ENCODE measurements around the gene MAPK8IP3.
A peak's percentile ranks its signal among the peaks of the same experiment; 100 is the strongest.

Gene MAPK8IP3

GRCh38 chr16:1681032-1681431, 25.0 kb upstream of the MAPK8IP3 start:
- Histone ChIP-seq H3K27me3 (ENCODE audit: control insufficient read depth, insufficient read depth, low read length) (no peaks in the 10 kb centered on the region), H3K9ac (ENCODE audit: low read depth, low read length) (no peak overlapping the region), H3K36me3 (ENCODE audit: insufficient read depth, low read length) (peaks cover 28% of the 10 kb centered on the region), H3K4me1 (ENCODE audit: control insufficient read depth, insufficient read depth, low read length) (peaks cover 7% of the 10 kb centered on the region), H3K4me2 (ENCODE audit: low read length) (no peak overlapping the region), H3K4me3 (ENCODE audit: low read length) (no peak overlapping the region), H3K9me3 (replicated peaks; ENCODE audit: low read length) (no peaks in the 10 kb centered on the region)

GRCh38 chr16:1687427-1688316, 18.3 kb upstream of the MAPK8IP3 start:
- Histone ChIP-seq H3K9me3 (replicated peaks; ENCODE audit: low read length) (no peaks in the 10 kb centered on the region), H3K36me3 (ENCODE audit: insufficient read depth, low read length) (peaks cover 61% of the 10 kb centered on the region), H3K4me3 (ENCODE audit: low read length) (no peak overlapping the region), H3K4me1 (ENCODE audit: control insufficient read depth, insufficient read depth, low read length) (peaks cover 28% of the 10 kb centered on the region), H3K27me3 (ENCODE audit: control insufficient read depth, insufficient read depth, low read length) (no peaks in the 10 kb centered on the region), H3K9ac (ENCODE audit: low read depth, low read length) (no peak overlapping the region), H3K4me2 (ENCODE audit: low read length) (no peak overlapping the region)

- no peaks in the 10 kb centered on the region for H3K27me3 ChIP-seq (ENCODE audit: control insufficient read depth, insufficient read depth, low read length)
- H3K4me2 ChIP-seq (ENCODE audit: low read length), result no peak overlapping the region
- H3K9ac ChIP-seq (ENCODE audit: low read depth, low read length), result no peak overlapping the region
- peaks cover 28% of the 10 kb centered on the region for H3K4me1 ChIP-seq (ENCODE audit: control insufficient read depth, insufficient read depth, low read length)
- no peaks in the 10 kb centered on the region for H3K9me3 ChIP-seq (replicated peaks; ENCODE audit: low read length)
- H3K4me3 ChIP-seq (ENCODE audit: low read length), result no peak overlapping the region
- peaks cover 72% of the 10 kb centered on the region for H3K36me3 ChIP-seq (ENCODE audit: insufficient read depth, low read length)
Observed at GRCh38 chr16:1688807-1689560, 17.0 kb upstream of the MAPK8IP3 start.

- Histone ChIP-seq H3K4me3 (ENCODE audit: low read length) (no peak overlapping the region), H3K36me3 (ENCODE audit: insufficient read depth, low read length) (peaks cover 75% of the 10 kb centered on the region), H3K4me2 (ENCODE audit: low read length) (no peak overlapping the region), H3K27me3 (ENCODE audit: control insufficient read depth, insufficient read depth, low read length) (no peaks in the 10 kb centered on the region), H3K4me1 (ENCODE audit: control insufficient read depth, insufficient read depth, low read length) (peaks cover 28% of the 10 kb centered on the region), H3K9ac (ENCODE audit: low read depth, low read length) (no peak overlapping the region), H3K9me3 (replicated peaks; ENCODE audit: low read length) (no peaks in the 10 kb centered on the region)
Observed at GRCh38 chr16:1689853-1690252, 16.1 kb upstream of the MAPK8IP3 start.

- no peak overlapping the region for H3K4me3 ChIP-seq (ENCODE audit: low read length)
- H3K4me1 ChIP-seq (ENCODE audit: control insufficient read depth, insufficient read depth, low read length), result peaks cover 28% of the 10 kb centered on the region
- H3K4me2 ChIP-seq (ENCODE audit: low read length), result no peak overlapping the region
- H3K9ac ChIP-seq (ENCODE audit: low read depth, low read length), result no peak overlapping the region
- H3K27me3 ChIP-seq (ENCODE audit: control insufficient read depth, insufficient read depth, low read length), result no peaks in the 10 kb centered on the region
- no peaks in the 10 kb centered on the region for H3K9me3 ChIP-seq (replicated peaks; ENCODE audit: low read length)
- peaks cover 65% of the 10 kb centered on the region for H3K36me3 ChIP-seq (ENCODE audit: insufficient read depth, low read length)
Observed at GRCh38 chr16:1690810-1691209, 15.2 kb upstream of the MAPK8IP3 start.

- no peak overlapping the region for H3K9ac ChIP-seq (ENCODE audit: low read depth, low read length)
- H3K36me3 ChIP-seq (ENCODE audit: insufficient read depth, low read length), result peaks cover 64% of the 10 kb centered on the region
Observed at GRCh38 chr16:1691276-1691675, 14.7 kb upstream of the MAPK8IP3 start.

GRCh38 chr16:1691956-1692355, 14.0 kb upstream of the MAPK8IP3 start:
- H3K4me1 ChIP-seq (ENCODE audit: control insufficient read depth, insufficient read depth, low read length), result peaks cover 28% of the 10 kb centered on the region
- no peak overlapping the region for H3K9ac ChIP-seq (ENCODE audit: low read depth, low read length)
- H3K4me2 ChIP-seq (ENCODE audit: low read length), result peak overlapping the region; percentile 20
- H3K9me3 ChIP-seq (replicated peaks; ENCODE audit: low read length), result no peaks in the 10 kb centered on the region
- H3K4me3 ChIP-seq (ENCODE audit: low read length), result no peak overlapping the region
- peaks cover 61% of the 10 kb centered on the region for H3K36me3 ChIP-seq (ENCODE audit: insufficient read depth, low read length)
- H3K27me3 ChIP-seq (ENCODE audit: control insufficient read depth, insufficient read depth, low read length), result no peaks in the 10 kb centered on the region

More at GRCh38 chr16:1691276-1691675, 14.7 kb upstream of the MAPK8IP3 start:
- H3K27me3 ChIP-seq (ENCODE audit: control insufficient read depth, insufficient read depth, low read length), result no peaks in the 10 kb centered on the region
- H3K9me3 ChIP-seq (replicated peaks; ENCODE audit: low read length), result no peaks in the 10 kb centered on the region
- no peak overlapping the region for H3K4me3 ChIP-seq (ENCODE audit: low read length)
- peak overlapping the region; percentile 20 for H3K4me2 ChIP-seq (ENCODE audit: low read length)
- peaks cover 28% of the 10 kb centered on the region for H3K4me1 ChIP-seq (ENCODE audit: control insufficient read depth, insufficient read depth, low read length)

- Histone ChIP-seq H3K4me2 (ENCODE audit: low read length) (no peak overlapping the region), H3K36me3 (ENCODE audit: insufficient read depth, low read length) (peaks cover 58% of the 10 kb centered on the region), H3K9ac (ENCODE audit: low read depth, low read length) (no peak overlapping the region), H3K4me1 (ENCODE audit: control insufficient read depth, insufficient read depth, low read length) (peaks cover 6% of the 10 kb centered on the region), H3K4me3 (ENCODE audit: low read length) (no peak overlapping the region), H3K9me3 (replicated peaks; ENCODE audit: low read length) (no peaks in the 10 kb centered on the region), H3K27me3 (ENCODE audit: control insufficient read depth, insufficient read depth, low read length) (no peaks in the 10 kb centered on the region)
Observed at GRCh38 chr16:1696863-1697262, 9.1 kb upstream of the MAPK8IP3 start.

- H3K4me2 ChIP-seq (ENCODE audit: low read length), result no peak overlapping the region
- no peaks in the 10 kb centered on the region for H3K27me3 ChIP-seq (ENCODE audit: control insufficient read depth, insufficient read depth, low read length)
- H3K9me3 ChIP-seq (replicated peaks; ENCODE audit: low read length), result no peaks in the 10 kb centered on the region
- H3K9ac ChIP-seq (ENCODE audit: low read depth, low read length), result no peak overlapping the region
- H3K4me1 ChIP-seq (ENCODE audit: control insufficient read depth, insufficient read depth, low read length), result no peaks in the 10 kb centered on the region
- H3K4me3 ChIP-seq (ENCODE audit: low read length), result no peak overlapping the region
- H3K36me3 ChIP-seq (ENCODE audit: insufficient read depth, low read length), result peaks cover 44% of the 10 kb centered on the region
Observed at GRCh38 chr16:1698680-1699079, 7.3 kb upstream of the MAPK8IP3 start.

GRCh38 chr16:1700246-1700645, 5.7 kb upstream of the MAPK8IP3 start:
- Histone ChIP-seq H3K9me3 (replicated peaks; ENCODE audit: low read length) (no peaks in the 10 kb centered on the region), H3K9ac (ENCODE audit: low read depth, low read length) (no peak overlapping the region), H3K4me1 (ENCODE audit: control insufficient read depth, insufficient read depth, low read length) (peaks cover 6% of the 10 kb centered on the region), H3K27me3 (ENCODE audit: control insufficient read depth, insufficient read depth, low read length) (no peaks in the 10 kb centered on the region), H3K4me3 (ENCODE audit: low read length) (no peak overlapping the region), H3K4me2 (ENCODE audit: low read length) (no peak overlapping the region), H3K36me3 (ENCODE audit: insufficient read depth, low read length) (peaks cover 33% of the 10 kb centered on the region)

GRCh38 chr16:1701216-1701878, 4.6 kb upstream of the MAPK8IP3 start:
- no peaks in the 10 kb centered on the region for H3K9me3 ChIP-seq (replicated peaks; ENCODE audit: low read length)

More at GRCh38 chr16:1701216-1701878, 4.6 kb upstream of the MAPK8IP3 start:
- Histone ChIP-seq H3K4me3 (ENCODE audit: low read length) (no peak overlapping the region), H3K36me3 (ENCODE audit: insufficient read depth, low read length) (peaks cover 33% of the 10 kb centered on the region), H3K27me3 (ENCODE audit: control insufficient read depth, insufficient read depth, low read length) (no peaks in the 10 kb centered on the region), H3K9ac (ENCODE audit: low read depth, low read length) (no peak overlapping the region), H3K4me2 (ENCODE audit: low read length) (no peak overlapping the region), H3K4me1 (ENCODE audit: control insufficient read depth, insufficient read depth, low read length) (peaks cover 6% of the 10 kb centered on the region)

All from skeletal muscle satellite cell (primary cell).